GM12801 (cell line): ENCODE results near the gene VPS8.

ENCODE experiments used
- CTCF ChIP-seq: IDR thresholded peaks from one replicate; pipeline ENCODE4 v1.5.1; 2011; ENCODE audit warnings: control low read depth; ENCODE audit not compliant: insufficient read length; ENCODE audit errors: extremely low read depth

Gene VPS8

GRCh38 chr3:184912163-184912562 lies 100.2 kb downstream of the VPS8 start:
- TF ChIP-seq CTCF = no peak

GRCh38 chr3:184914628-184915027 lies 102.7 kb downstream of the VPS8 start:
- TF ChIP-seq CTCF = no peak

GRCh38 chr3:184918750-184919149 lies 106.8 kb downstream of the VPS8 start:
- TF ChIP-seq CTCF = no peak

- no peak for TF ChIP-seq CTCF
Measured at GRCh38 chr3:184919651-184920050, 107.7 kb downstream of the VPS8 start.

- no peak for TF ChIP-seq CTCF
Measured at GRCh38 chr3:184924547-184924946, 112.6 kb downstream of the VPS8 start.

GRCh38 chr3:184927796-184928315 lies 115.9 kb downstream of the VPS8 start:
- TF ChIP-seq CTCF = no peak

GRCh38 chr3:184932777-184933176 lies 120.8 kb downstream of the VPS8 start:
- TF ChIP-seq CTCF = no peak

GRCh38 chr3:184937611-184938010 lies 125.6 kb downstream of the VPS8 start:
- TF ChIP-seq CTCF = no peak
